Renal cortex interstitium (tissue), 11 donors: ENCODE results near the gene RNF213. TPM values are rescaled to one million over a fixed set of nuclear protein-coding genes. Genes with fewer than 3 reads are reported as not detected.
"Not testable (repeated sequence)": the region's sequence is repeated elsewhere in the genome, so short reads cannot be mapped to it uniquely, and the experiment has no call there.

Source experiments
- DNase-seq, 11 donors: peaks; one replicate each; pipeline ENCODE4 v3.0.0-alpha.2; 2013; ENCODE audit warnings: low read depth in 9 of 11, low spot score in 4 of 11; ENCODE audit errors: extremely low read depth in 1 of 11
- polyA plus RNA-seq, 3 donors: library from polyadenylated mRNA; unstranded; fragments of 120-200 nt; gene quantifications; one replicate each; pipeline ENCODE4 v1.2.1, GENCODE V29; 2013; ENCODE audit not compliant: insufficient read length in 3 of 3

RNF213 gene
- polyA plus RNA-seq, 3 donors, result 62.4 to 112 (median 71.0) TPM

- DNase-seq, result no peak
Observed at GRCh38 chr17:80328634-80329380, 68.2 kb downstream of the RNF213 start.

- not testable (repeated sequence) for DNase-seq
Observed at GRCh38 chr17:80329421-80329820, 68.8 kb downstream of the RNF213 start.

DNA sequence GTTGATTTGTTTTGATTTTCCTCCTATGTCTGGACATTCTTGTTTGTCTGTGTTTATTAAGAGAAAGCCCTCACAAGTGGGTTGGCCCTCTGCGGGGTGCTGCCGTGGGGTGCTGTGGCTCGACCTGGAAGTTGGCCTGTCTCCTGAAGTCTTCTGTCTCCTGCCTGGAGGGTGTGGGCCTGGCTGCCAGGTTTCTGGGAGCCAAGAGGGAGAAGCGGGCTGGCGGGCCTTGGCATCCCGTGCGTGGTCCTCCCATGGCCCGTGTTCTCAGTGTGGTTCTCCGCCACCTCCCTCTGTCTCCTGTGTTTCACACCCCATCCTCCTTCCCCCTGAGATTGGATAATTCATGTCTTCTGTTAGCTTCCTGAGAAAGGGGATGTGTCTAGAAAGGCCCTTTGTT is 69.6 kb downstream of the RNF213 start:
- no peak for DNase-seq

DNA sequence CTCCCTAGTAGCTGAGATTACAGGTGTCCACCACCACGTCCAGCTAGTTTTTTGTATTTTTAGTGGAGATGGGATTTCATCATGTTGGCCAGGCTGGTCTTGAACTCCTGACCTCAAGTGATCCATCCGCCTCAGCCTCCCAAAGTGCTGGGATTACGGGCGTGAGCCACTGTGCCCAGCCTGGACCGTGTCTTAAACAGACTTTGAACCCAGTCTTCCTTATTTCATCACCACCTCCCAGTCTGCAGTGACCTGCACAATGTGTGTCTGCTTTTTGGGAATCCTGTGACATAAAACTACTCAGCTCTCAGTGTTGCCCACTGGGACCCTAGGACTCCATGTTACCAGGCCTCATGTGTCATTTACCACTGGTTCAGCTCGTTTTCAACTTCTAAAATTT is 70.3 kb downstream of the RNF213 start:
- DNase-seq, result not testable (repeated sequence)

GRCh38 chr17:80331820-80332219 is 71.2 kb downstream of the RNF213 start:
- DNase-seq, result no peak

DNA sequence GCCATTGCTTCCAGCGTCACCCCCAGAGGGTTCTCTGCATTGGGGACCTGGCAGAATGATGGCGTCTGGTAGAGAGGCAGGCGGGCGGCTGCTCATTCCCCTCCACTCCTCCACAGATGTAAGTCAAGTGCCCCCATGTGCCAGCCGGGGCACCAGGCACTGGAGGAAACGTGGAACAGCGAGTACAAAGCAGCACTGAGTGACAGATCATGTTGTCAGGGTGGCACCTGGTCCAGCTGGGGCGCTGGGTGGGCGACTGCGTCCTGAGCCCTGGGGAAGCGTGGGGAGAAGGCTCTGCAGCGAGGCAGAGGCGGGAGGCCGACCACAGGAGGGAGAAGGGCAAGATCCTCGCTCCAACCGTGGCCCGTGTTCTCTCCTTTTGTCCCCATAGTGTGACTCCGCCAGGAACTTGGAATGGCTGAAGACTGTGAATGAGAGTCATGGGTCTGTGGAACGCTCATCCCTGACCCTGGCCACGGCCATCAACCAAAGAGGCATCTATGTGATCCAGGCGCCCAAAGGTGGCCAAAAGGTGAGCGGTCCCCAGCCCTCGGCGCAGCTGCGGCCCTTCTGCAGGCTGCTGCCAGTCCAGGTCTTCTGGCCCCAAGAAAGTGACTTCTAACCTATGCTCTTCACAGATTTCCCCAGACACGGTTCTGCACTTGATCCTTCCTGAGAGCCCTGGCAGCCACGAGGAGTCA is 76.7 kb downstream of the RNF213 start:
- no peak for DNase-seq

DNA sequence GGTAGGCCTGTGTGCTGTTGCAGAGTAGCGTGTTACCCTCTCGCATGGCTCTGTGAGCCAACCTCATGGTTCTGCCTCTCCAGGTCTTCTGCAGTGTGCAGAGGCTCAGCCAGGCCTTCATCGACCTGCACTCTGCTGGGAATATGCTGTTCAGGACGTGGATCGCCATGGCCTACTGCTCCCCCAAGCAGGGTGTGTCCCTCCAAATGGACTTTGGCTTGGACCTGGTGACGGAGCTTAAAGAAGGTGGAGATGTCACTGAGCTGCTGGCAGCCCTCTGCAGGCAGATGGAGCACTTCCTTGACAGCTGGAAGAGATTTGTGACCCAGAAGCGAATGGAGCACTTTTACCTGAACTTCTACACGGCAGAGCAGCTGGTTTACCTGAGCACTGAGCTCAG is 78.5 kb downstream of the RNF213 start:
- no peak for DNase-seq

- DNase-seq, result no peak
Observed at GRCh38 chr17:80339731-80340456, 79.2 kb downstream of the RNF213 start.

- DNase-seq, result no peak
Observed at GRCh38 chr17:80345321-80345720, 84.7 kb downstream of the RNF213 start.

DNA sequence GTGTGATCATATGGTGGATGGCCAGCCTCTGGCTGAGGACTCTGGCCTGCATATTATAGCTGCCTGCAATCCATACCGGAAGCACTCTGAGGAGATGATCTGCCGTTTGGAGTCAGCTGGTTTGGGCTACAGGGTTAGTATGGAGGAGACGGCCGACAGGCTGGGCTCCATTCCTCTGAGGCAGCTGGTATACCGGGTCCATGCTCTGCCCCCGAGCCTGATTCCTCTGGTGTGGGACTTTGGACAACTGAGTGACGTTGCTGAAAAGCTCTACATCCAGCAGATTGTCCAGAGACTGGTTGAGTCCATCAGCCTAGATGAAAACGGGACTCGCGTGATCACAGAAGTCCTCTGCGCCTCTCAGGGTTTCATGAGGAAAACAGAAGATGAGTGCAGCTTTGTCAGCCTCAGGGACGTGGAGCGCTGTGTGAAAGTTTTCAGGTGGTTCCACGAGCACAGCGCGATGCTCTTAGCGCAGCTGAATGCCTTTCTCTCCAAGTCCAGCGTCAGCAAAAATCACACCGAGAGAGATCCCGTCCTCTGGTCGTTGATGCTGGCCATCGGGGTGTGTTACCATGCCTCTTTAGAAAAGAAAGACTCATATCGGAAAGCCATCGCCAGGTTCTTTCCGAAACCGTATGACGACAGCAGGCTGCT is 85.3 kb downstream of the RNF213 start:
- no peak for DNase-seq

DNA sequence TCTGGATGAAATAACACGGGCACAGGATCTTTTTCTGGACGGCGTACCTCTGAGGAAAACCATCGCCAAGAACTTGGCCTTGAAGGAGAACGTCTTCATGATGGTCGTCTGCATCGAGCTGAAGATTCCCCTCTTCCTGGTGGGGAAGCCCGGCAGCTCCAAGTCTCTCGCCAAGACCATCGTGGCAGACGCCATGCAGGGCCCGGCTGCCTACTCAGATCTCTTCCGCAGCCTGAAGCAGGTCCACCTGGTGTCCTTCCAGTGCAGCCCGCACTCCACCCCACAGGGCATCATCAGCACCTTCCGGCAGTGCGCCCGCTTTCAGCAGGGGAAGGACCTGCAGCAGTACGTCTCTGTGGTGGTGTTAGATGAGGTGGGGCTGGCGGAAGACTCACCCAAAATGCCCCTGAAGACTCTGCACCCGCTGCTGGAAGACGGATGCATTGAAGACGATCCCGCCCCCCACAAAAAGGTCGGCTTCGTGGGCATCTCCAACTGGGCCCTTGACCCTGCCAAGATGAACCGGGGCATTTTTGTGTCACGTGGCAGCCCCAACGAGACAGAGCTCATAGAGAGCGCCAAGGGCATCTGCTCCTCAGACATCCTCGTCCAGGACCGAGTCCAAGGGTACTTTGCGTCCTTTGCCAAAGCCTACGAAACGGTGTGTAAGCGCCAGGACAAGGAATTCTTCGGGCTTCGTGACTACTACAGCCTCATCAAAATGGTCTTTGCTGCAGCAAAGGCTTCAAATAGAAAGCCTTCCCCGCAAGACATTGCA is 86.0 kb downstream of the RNF213 start:
- DNase-seq, result no peak

GRCh38 chr17:80347536-80347935 is 86.9 kb downstream of the RNF213 start:
- no peak for DNase-seq

GRCh38 chr17:80347948-80348351 is 87.3 kb downstream of the RNF213 start:
- DNase-seq, result no peak

DNA sequence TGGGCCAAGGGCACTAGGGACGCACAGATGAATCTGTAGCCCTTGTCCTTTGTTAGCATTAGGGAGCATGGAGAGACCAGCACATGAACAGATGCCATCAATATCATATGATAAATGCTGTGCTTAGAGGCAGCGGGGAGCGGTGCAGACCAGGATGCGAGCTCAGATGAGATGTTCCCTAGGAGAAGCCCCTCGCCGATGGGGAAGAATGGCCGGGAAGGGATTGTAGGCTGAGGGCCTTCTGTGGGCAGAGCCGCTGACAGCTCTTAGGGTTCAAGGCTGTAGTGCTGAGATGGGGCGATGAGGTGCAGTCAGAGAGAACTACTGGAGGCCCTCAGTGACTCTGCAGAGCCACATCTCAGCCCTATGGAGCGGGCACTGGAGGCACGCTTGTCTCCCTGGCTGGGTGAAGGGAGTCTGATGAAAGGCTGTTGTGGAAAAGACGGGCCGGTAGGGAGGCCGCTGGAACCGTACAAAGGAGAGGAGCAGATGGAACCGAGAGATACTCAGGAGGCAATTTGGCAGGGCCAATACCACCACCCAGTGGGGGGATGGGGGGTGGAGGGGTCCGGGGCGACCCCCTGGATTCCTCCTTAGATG is 88.0 kb downstream of the RNF213 start:
- no peak for DNase-seq

DNA sequence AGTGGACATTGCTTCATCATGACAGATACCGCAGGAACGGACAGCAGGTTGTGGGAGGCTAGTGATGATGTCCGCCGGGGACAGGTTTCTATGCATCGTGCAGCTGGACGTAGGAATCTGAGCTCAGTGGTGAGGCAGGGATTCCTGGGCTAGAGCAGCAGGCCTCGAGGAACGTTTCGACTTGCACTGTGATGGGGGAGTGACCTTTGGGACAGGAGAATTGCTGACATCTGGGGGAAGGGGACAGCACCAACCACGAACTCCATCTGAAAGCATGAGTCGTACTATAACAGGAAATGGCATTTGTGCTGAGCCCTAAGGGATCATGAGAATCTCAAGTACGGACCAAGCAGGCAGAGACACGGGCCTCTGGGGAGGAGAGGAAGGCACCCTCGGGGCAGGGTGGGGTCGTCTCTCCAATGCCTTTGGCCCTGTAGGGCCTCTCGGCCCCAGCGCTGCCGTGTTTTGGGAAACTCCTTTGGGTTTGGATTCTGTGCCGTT is 88.5 kb downstream of the RNF213 start:
- DNase-seq, result no peak

DNA sequence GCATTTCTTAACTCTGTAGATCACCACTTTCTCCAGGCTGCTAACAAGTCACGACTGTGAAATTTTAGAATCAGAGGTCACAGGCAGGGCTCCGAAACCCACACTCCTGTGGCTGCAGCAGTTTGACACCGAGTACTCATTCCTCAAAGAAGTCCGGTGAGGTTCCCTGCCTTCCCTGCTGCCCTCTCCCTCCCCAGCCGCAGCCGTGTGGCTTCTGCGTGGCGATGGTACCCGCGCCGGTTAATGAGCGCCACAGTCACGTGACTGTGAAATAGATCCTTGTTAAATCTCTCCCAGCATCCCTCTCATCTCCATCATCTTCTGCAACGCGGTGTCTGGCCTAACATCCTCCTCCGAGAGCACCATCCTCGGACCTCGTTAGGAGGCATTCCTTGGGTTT is 89.1 kb downstream of the RNF213 start:
- DNase-seq, result no peak

DNA sequence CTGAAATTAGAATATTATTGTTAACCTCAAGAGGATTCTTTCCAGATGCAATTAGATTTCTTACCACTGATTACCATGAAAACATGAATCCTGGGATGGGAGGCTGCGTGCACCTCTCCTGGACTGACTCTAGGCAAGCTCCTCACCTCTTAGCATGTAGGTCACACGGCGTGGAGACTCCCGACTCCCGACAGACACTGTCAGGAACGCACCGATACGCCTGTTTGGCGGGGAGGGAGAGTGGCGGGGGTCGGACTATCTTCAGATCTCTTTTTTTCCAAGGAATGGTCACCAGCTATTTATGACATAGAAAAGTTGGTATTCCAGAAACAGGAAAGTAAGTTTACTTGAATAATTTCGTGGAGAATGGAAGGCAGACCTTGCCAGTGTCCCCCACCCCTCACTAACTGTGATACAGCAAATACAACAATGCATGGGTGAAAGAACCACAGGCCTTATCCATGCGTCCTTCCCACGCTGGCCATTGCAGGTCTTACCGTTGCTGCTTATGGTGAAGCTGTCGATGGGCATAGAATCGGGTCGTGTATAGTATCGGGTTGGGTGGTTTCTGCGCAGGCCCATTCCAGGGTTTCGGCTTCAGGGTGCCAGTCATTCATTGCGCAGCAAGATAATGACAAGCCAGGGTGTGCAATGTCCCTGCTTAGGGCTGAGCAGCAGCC is 91.7 kb downstream of the RNF213 start:
- no peak for DNase-seq
